Lung (tissue), 12 donors: ENCODE measurements around the gene ABLIM2. TPM values are rescaled to one million over a fixed set of nuclear protein-coding genes. Genes with fewer than 3 reads are reported as not detected.

ENCODE experiments used
- ATAC-seq: fragments of 200-7000 bp; cut with Tn5 transposase; one replicate; pipeline ENCODE4 v1.9.1; 2020; ENCODE audit warnings: moderate number of reproducible peaks; ENCODE audit not compliant: insufficient read depth, low FRiP score
- DNase-seq, 3 donors: peaks; one replicate each; pipeline ENCODE4 v3.0.0-alpha.2; 2013 to 2017
- H3K27ac ChIP-seq, 2 donors: one replicate each; pipeline ENCODE4 v1.5.1; 2013; ENCODE audit warnings: mild to moderate bottlenecking in 2 of 2, moderate library complexity in 2 of 2, control low read depth in 1 of 2, inconsistent platforms in 1 of 2, low read depth in 1 of 2, low read length in 1 of 2
- H3K27me3 ChIP-seq, 3 donors: one replicate each; pipeline ENCODE4 v1.5.1; 2013; ENCODE audit warnings: low read length in 2 of 3; ENCODE audit not compliant: control insufficient read depth in 3 of 3, insufficient read depth in 3 of 3
- H3K36me3 ChIP-seq, 4 donors: one replicate each; pipeline ENCODE4 v1.5.1; 2013; ENCODE audit warnings: low read length in 4 of 4, mild to moderate bottlenecking in 1 of 4, moderate library complexity in 1 of 4; ENCODE audit not compliant: control insufficient read depth in 4 of 4, insufficient read depth in 4 of 4
- H3K4me1 ChIP-seq, 5 donors: one replicate each; pipeline ENCODE4 v1.5.1; 2013; ENCODE audit warnings: low read length in 5 of 5, mild to moderate bottlenecking in 2 of 5, moderate library complexity in 1 of 5; ENCODE audit not compliant: control insufficient read depth in 5 of 5, insufficient read depth in 5 of 5
- H3K4me3 ChIP-seq: one replicate; pipeline ENCODE4 v1.5.1; 2013; ENCODE audit warnings: mild to moderate bottlenecking, control low read depth, moderate library complexity
- H3K9ac ChIP-seq, 2 donors: one replicate each; pipeline ENCODE4 v1.5.1; 2013; ENCODE audit warnings: low read length in 2 of 2, control low read depth in 1 of 2; ENCODE audit not compliant: insufficient read depth in 1 of 2
- H3K9me3 ChIP-seq, 4 donors: one replicate each; pipeline ENCODE4 v1.5.1; 2013; ENCODE audit warnings: low read length in 3 of 4, mild to moderate bottlenecking in 1 of 4, moderate library complexity in 1 of 4; ENCODE audit not compliant: control insufficient read depth in 4 of 4, insufficient read depth in 3 of 4
- WGBS, 2 donors: extraction: QIAGEN DNeasy Blood & Tissue Kit; methylation state at CpG; one replicate each; pipeline ENCODE4 v1.1.7; 2013; 5-methylcytosine and 5-hydroxymethylcytosine counted together
- polyA plus RNA-seq, 2 donors: library from polyadenylated mRNA; stranded (reverse); fragments of 200-250 nt; gene quantifications; one replicate each; pipeline ENCODE4 v1.2.1, GENCODE V29; 2013
- total RNA-seq, 2 donors: library from RNA; depleted of rRNA in 1 of 2; stranded (reverse); fragments of >200 nt in 1 of 2; gene quantifications; one replicate each; pipeline ENCODE4 v1.2.1, GENCODE V29; 2014 to 2021
- TF ChIP-seq, protein P1 (sequence below): IDR thresholded peaks from 2 replicates; pipeline ENCODE4 v1.5.1; 2012; ENCODE audit warnings: mild to moderate bottlenecking; ENCODE audit errors: control extremely low read depth, extremely low read depth
- donor health status: control.
- donor health status: control.
- donor health status: Bipolar disorder and iron deficiency.
- donor health status: healthy.
- donor health status: DM: yes; HTN: yes; CAD: no.

Gene ABLIM2
- total and polyA plus RNA-seq, 4 donors: 1.7 to 10.9 (median 5.2) TPM

- DNase-seq: no peak
- Histone ChIP-seq H3K4me3 (no peak overlapping the region), H3K9ac (peak overlapping the region in 1 of 2 donors; percentile 49), H3K9me3 (peaks cover 0 to 9% (median 0%) of the 10 kb centered on the region in 4 donors), H3K36me3 (no peaks in the 10 kb centered on the region), H3K27me3 (peaks cover 0 to 17% (median 15%) of the 10 kb centered on the region in 3 donors), H3K4me1 (peaks cover 0 to 7% (median 0%) of the 10 kb centered on the region in 5 donors), H3K27ac (no peak overlapping the region)
- TF ChIP-seq, protein P1, sequence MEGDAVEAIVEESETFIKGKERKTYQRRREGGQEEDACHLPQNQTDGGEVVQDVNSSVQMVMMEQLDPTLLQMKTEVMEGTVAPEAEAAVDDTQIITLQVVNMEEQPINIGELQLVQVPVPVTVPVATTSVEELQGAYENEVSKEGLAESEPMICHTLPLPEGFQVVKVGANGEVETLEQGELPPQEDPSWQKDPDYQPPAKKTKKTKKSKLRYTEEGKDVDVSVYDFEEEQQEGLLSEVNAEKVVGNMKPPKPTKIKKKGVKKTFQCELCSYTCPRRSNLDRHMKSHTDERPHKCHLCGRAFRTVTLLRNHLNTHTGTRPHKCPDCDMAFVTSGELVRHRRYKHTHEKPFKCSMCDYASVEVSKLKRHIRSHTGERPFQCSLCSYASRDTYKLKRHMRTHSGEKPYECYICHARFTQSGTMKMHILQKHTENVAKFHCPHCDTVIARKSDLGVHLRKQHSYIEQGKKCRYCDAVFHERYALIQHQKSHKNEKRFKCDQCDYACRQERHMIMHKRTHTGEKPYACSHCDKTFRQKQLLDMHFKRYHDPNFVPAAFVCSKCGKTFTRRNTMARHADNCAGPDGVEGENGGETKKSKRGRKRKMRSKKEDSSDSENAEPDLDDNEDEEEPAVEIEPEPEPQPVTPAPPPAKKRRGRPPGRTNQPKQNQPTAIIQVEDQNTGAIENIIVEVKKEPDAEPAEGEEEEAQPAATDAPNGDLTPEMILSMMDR: no peak
- ATAC-seq: no peak
- 89 to 90% methylated on average over 27 of the region's 27 CpGs for WGBS, 2 donors
Observed at GRCh38 chr4:8069102-8069752, 89.4 kb downstream of the ABLIM2 start.

DNA sequence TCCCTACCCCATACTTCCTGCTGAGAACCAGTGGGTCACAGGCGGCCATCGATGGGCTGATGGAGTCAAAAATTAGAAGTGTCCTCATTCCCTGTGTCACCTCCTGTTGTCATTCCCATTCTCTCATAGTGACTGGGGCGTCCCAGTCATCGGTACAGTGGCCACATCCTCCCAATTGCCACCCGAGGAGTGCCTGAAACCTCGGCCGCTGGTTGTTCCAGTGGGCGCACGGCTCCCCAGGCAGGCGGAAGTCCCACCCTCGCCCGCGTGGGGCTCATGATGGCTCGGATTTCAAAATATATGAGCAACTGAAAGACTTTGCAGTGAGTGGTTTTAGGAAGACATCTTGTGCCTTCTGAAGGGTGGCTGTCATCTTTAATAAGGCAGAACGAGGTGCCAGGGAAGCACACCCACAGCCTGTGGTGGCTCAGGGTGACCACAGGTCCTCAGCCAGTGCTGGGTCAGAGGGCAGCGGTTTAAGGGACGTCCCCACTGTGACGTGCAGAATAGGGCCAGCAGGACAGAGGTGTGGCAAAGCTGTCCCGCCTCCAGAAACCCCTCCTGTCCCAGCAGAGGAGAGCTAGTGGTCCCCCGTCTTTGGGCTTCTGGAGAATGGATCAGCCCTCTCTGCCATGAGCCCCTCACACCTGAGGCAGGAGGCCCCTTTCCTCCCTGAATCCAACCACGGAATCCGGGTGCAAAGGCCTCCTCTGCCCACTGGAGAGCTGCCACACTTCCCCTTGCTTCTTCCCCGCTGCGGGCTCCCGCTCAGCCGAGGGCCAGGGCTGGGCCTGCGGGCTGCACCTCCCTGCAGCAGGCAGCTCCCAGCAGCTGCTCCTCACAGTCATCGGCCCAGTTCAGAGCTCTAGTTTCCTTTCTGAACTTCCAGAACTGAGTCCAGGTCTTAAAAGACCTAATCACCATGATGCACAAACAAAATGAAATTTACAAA lies 90.4 kb downstream of the ABLIM2 start:
- ATAC-seq (no peak), DNase-seq (no peak)
- no peak overlapping the region for H3K9ac ChIP-seq
- TF ChIP-seq, protein P1: no peak
- H3K9me3 ChIP-seq: peaks cover 0 to 16% (median 2%) of the 10 kb centered on the region in 4 donors
- H3K27me3 ChIP-seq: peaks cover 0 to 17% (median 15%) of the 10 kb centered on the region in 3 donors
- peaks cover 0 to 7% (median 0%) of the 10 kb centered on the region in 5 donors for H3K4me1 ChIP-seq
- no peak overlapping the region for H3K4me3 ChIP-seq
- H3K27ac ChIP-seq: no peak overlapping the region
- 82% methylated on average over 28 of the region's 28 CpGs for WGBS, 2 donors
- H3K36me3 ChIP-seq: no peaks in the 10 kb centered on the region

DNA sequence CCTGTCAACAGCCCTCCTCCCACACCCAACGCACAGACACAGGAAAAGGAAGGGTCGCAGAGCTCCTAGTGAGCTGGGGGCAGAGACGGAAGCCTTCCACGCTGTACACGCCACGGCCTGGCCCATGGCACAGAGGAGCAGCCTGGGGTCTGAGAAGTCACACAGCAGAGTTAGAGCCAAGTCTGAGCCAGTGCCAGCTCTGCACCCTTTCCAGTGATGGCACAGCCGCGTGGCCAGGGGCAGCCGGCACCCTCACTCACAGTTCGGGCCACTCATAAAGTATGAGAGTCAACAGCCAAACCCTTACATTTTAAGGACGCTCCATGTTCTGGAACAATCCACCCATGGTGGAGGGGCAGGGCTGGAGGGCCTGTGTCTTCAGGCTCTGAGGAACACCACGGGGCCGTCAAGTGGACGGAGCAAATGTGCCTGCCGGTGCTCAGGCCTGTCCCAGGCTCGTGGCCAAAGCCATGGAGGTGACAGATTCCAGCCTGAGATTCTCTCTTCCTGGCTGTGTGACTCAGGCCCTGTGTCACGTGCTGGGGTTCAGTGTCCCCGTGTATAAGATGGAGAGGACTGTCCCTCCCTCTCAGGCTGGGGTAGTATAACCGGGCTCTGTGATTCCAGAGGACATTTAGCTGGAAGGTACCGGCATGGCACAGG lies 91.2 kb downstream of the ABLIM2 start:
- Histone ChIP-seq H3K9me3 (peaks cover 0 to 17% (median 2%) of the 10 kb centered on the region in 4 donors), H3K9ac (no peak overlapping the region), H3K4me1 (peaks cover 0 to 7% (median 0%) of the 10 kb centered on the region in 5 donors), H3K27me3 (peaks cover 0 to 17% (median 11%) of the 10 kb centered on the region in 3 donors), H3K27ac (no peak overlapping the region), H3K4me3 (no peak overlapping the region), H3K36me3 (no peaks in the 10 kb centered on the region)
- ATAC-seq (no peak), DNase-seq (no peak)
- 87 to 88% methylated on average over 20 of the region's 20 CpGs for WGBS, 2 donors
- TF ChIP-seq, protein P1: no peak
